ENCODE results near the gene CDCP1.

The CDCP1 gene

DNA sequence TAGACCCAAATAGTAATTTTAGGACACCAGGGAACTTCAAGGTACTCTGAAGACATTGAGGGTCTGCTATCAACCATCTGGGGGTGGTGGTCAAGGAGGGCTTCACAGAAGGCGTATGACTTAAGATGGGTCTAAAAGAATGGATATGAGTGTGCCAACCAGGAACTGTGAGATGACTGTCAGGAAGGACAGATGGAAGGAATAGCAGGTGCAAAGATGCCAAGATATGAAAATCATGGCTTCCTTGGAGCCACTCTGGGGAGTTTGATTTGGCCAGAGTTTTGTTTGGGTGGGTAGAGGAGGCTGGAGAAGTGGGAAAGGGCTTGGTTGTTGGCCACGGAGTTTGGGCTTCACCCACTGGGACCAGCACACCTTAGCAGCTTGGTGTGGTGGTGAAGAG, 21.2 kb downstream of the CDCP1 start:
- DNase-seq (ENCODE audit: low read depth) = no peak
- TF ChIP-seq, protein P1, sequence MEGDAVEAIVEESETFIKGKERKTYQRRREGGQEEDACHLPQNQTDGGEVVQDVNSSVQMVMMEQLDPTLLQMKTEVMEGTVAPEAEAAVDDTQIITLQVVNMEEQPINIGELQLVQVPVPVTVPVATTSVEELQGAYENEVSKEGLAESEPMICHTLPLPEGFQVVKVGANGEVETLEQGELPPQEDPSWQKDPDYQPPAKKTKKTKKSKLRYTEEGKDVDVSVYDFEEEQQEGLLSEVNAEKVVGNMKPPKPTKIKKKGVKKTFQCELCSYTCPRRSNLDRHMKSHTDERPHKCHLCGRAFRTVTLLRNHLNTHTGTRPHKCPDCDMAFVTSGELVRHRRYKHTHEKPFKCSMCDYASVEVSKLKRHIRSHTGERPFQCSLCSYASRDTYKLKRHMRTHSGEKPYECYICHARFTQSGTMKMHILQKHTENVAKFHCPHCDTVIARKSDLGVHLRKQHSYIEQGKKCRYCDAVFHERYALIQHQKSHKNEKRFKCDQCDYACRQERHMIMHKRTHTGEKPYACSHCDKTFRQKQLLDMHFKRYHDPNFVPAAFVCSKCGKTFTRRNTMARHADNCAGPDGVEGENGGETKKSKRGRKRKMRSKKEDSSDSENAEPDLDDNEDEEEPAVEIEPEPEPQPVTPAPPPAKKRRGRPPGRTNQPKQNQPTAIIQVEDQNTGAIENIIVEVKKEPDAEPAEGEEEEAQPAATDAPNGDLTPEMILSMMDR (IDR thresholded peaks at IDR 0.05; ENCODE audit: control insufficient read depth, insufficient read depth, low read depth, low read length, missing control alignments) = no peak
- no peak overlapping the region for H3K4me3 ChIP-seq (ENCODE audit: control insufficient read depth, low read depth, low read length)

DNA sequence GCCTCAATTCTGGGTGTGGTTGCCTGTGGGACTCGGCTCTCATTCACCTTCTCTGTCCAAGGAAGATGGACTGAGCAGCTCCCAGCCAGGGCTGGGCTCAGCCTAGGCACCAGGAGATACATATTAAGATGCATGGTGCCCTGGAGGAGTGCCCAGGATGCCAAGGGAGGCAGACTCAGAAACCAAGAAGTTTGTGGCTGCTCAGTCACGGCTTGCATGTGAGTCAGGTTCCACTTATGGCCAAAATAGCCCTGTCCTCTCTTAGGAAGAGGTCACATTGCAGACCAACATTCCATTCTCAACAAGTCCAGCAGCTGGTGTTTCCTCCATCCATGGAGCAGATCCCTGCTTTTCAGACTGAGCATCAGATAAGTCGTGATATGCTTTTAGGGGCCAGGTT, 21.8 kb downstream of the CDCP1 start:
- no peak for DNase-seq (ENCODE audit: low read depth)

DNA sequence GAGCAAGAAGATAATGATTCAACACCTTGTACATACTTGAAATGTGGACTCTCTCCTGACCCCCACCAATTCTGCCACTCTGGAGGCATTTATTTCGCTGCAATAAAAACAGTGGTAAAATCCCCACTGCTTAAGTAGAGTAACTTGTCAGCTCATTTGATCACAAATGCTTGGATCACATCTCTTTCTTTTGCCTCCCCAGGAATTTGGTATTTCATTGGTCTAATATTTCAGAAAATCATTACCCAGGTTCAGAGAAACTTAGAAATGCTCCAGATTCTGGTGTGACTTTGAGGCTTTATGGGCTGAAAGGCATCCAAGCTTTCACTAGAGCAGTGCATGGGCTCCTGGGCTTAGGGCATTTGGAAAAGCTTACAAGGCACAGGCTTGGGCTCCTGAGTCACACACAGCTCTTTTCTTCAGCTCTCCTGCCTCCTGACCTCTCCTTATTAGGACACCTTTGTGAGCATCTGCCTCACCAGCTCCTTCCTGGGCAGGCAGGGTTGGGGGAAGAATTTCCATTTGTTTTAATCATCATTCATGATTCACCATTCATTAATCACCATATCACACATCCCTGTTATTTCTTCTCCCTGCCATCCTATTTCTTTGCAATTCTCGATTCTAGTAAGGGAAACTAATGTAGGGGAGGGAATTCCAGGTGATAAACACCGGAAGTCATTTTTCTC, 22.5 kb downstream of the CDCP1 start:
- no peak for DNase-seq (ENCODE audit: low read depth)
- TF ChIP-seq, protein P1 (IDR thresholded peaks at IDR 0.05; ENCODE audit: control insufficient read depth, insufficient read depth, low read depth, low read length, missing control alignments) = no peak
- no peak overlapping the region for H3K4me3 ChIP-seq (ENCODE audit: control insufficient read depth, low read depth, low read length)

More for the DNA sequence above, 21.8 kb downstream of the CDCP1 start:
- TF ChIP-seq, protein P1 (IDR thresholded peaks at IDR 0.05; ENCODE audit: control insufficient read depth, insufficient read depth, low read depth, low read length, missing control alignments) = no peak
- H3K4me3 ChIP-seq (ENCODE audit: control insufficient read depth, low read depth, low read length) = no peak overlapping the region

DNA sequence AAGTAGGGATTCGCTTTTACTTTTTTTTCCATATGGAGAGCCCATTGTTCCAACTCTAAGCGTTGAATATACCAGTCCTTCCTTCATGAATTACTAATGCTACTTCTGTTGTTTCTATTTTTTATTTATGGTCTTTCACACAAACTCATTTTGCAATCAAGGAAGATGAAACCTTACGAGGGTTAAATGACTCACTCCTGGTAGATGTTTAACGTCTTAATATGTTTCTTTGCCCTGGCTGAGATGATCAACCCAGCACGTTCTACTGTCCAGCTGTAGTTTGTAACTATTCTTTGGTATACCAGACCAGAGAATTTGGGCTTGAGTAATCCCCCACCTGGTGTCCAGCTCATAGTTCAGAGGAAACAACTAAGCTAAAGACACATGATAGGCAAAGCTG, 23.1 kb downstream of the CDCP1 start:
- TF ChIP-seq, protein P1 (IDR thresholded peaks at IDR 0.05; ENCODE audit: control insufficient read depth, insufficient read depth, low read depth, low read length, missing control alignments) = no peak
- H3K4me3 ChIP-seq (ENCODE audit: control insufficient read depth, low read depth, low read length) = no peak overlapping the region
- DNase-seq (ENCODE audit: low read depth) = peak; percentile 91

DNA sequence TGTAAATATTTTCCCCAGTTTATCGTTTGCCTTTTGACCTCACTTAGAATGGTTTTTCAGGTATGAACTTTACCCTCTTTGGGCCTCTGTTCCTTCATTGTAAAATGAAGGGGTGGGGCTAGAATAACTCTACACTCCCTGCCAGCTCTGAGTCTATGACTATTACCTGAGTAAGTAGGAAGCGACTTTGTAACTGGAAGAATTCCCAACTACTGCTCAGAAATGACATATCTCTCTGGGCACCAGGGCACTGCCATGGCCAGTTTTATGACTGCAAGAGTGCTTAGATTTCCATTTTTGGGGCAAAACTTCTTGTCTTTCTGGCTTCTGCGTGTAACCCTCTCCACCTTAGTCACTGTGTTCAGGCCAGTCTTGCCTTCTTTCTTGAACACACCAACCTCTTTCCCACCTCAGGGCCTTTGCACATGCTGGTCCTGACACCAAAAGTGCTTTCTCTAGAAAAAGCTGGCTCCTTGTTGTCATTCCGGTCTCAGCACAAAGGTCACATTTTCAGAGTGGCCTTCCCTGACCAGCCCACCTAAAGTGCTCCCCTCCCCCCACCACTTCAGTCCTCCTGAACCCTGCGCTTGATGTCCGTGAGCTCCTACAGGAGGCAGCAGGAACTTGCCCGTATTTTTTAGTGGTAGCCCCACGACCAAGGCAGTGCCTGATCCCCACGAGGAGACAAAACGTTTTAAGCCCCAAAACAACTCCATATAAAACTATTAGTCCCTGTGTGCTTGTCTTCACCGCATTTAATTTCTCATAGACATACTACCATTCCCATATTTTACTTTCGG, 25.6 kb downstream of the CDCP1 start:
- no peak for DNase-seq (ENCODE audit: low read depth)
- TF ChIP-seq, protein P1 (IDR thresholded peaks at IDR 0.05; ENCODE audit: control insufficient read depth, insufficient read depth, low read depth, low read length, missing control alignments) = no peak
- H3K4me3 ChIP-seq (ENCODE audit: control insufficient read depth, low read depth, low read length) = no peak overlapping the region

DNA sequence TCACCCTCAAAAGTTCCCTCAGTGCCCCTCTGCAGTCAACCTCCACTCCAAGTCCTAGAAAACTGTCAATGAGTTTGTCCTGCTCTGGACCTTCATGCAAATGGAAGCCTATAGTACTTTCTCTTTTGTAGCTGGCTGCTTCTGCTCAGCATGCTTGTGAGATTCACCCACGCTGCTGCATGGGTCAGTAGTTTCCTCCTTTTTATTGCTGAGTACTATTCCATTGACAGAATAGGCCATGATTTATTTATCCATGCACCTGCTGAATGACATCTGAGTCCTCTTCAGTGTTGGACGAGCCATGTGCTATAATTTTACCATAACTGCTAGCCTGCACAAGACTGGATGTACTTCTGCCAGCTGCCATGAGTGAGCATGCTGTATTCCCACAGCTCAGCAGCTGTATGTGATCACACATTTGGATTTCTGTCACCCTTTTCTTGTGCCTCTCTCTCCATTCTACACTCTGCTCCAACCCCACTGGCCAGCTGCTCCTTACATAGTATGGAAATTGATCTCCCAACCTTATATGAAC, 26.3 kb downstream of the CDCP1 start:
- no peak for DNase-seq (ENCODE audit: low read depth)

More for the DNA sequence above, 26.3 kb downstream of the CDCP1 start:
- H3K4me3 ChIP-seq (ENCODE audit: control insufficient read depth, low read depth, low read length) = no peak overlapping the region
- TF ChIP-seq, protein P1 (IDR thresholded peaks at IDR 0.05; ENCODE audit: control insufficient read depth, insufficient read depth, low read depth, low read length, missing control alignments) = no peak
